HuH-7.5 (cell line): ENCODE measurements around the gene USP14.

ENCODE experiments used
- DNase-seq: peaks from one replicate; pipeline ENCODE4 v3.0.0; 2011; ENCODE audit warnings: low spot score

The USP14 gene

GRCh38 chr18:227902-228301, 69.5 kb downstream of the USP14 start:
- DNase-seq = no peak

DNA sequence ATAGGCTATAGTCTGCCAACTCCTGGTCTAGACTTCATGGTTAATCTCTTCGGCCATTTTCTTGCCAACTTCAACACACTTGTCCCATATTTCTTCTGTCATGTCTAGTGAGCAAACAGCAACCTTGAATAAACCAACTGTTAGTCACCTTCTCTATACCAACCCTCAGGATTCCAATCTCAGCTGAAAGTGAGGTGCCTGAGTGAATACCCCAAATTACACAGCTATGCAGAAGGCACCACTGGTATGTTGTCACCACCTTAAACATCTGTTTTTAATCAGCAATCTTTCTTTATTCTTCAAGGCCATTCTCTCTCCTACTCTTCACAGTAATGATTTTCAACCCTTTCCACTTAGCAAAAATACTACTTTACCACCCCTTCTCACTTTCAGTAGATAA, 70.2 kb downstream of the USP14 start:
- DNase-seq = no peak

DNA sequence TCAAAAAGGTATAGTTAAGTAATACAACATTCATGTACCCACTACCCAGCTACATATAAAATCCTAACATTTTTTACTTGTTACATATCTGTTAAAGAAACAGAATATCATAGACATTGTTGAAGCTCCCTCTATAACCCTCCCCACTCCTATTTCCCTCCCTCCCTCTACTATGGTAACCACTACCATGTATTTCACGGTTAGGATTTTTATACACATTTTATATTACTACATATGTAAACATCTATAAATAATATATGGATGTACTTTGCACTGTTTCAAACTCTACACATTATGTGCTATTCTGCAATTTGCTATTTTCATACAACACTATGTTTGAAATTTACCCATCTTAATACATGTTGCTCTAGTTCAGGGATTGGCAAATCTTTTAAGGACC, 73.2 kb downstream of the USP14 start:
- no peak for DNase-seq

GRCh38 chr18:240175-240574, 81.8 kb downstream of the USP14 start:
- DNase-seq = no peak

DNA sequence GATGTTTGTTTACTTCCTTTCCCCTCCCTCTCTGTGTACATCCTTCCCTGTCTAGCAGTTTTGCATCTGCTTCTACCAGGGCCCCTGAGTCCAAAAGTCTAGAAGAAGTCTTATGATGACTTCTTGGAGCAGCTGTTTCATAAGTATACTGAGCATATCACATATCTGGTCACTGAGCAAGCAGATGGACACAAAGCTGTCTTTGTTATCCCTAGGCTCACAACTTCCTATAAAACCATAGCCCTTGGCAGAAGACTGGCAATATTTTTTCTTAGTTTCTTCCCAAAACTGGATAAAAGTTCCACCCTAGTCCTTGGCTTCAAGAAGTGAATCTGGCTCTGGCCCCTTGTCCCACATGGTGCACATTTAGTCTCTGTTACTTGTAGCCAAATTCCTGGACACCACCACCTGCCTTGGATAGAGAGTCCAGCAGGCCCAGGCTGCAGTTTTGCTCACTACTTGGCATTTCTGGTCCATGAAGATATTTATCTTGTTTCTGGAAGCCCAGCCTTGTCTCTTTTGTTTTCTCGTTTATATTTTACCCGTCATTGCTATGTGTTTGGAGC, 87.0 kb downstream of the USP14 start:
- DNase-seq = no peak

- no peak for DNase-seq
These were observed 89.7 kb downstream of the USP14 start for GRCh38 chr18:248053-248452.

GRCh38 chr18:250685-251084, 92.3 kb downstream of the USP14 start:
- DNase-seq = no peak

DNA sequence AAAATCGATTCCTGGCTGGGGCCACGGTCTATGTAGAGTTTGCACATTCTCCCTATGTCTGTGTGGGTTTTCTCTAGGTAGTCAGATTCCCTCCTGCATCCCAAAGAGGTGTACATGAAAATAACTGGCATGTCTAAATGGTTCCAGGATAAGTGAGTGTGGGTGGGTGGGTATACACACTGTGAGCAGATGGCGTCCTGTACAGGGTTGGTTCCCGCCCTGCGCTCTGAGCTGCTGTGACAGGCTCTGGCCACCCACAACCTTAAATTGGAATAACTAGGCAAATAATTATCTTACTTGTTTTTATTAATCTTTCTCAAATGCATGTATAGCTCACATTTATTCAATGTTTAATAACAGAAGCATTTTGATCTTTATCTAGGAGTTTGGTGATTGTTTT, 93.2 kb downstream of the USP14 start:
- DNase-seq = no peak

DNA sequence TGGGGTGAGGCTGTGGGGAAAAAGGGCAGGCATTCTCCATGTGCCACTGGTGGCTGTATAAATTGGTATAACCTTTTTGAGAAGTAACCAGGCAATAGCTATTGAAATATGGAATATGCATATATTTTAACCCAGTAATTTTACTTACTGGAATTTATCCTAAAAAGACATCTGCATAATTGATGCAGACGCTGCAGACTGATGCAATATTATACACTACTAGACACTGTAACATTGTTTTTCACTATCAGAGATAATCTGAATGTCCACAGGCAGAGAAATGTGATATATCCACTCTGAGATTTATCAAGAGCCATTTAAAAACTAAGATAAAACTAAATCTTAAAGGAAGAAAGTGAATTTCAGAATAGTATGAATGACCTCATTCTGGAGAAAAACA, 94.8 kb downstream of the USP14 start:
- DNase-seq = no peak

DNA sequence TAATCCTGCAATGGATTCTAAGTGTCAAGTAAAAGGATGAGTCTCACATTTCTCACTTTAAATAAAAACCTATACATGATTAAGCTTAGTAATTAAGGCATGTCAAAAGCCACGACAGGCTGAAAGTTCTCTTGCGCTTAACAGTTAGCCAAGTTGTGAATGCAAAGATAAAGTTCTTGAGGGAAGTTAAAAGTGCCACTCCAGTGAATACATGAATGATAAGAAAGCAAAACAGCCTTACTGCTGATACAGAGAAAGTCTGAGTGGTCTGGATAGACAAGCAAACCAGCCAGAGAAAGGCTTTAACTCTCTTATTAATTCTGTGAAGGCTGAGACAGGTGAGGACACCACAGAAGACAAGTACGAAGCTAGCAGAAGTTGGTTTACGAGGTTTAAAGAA, 96.8 kb downstream of the USP14 start:
- no peak for DNase-seq

GRCh38 chr18:260547-260946, 102.2 kb downstream of the USP14 start:
- no peak for DNase-seq

DNA sequence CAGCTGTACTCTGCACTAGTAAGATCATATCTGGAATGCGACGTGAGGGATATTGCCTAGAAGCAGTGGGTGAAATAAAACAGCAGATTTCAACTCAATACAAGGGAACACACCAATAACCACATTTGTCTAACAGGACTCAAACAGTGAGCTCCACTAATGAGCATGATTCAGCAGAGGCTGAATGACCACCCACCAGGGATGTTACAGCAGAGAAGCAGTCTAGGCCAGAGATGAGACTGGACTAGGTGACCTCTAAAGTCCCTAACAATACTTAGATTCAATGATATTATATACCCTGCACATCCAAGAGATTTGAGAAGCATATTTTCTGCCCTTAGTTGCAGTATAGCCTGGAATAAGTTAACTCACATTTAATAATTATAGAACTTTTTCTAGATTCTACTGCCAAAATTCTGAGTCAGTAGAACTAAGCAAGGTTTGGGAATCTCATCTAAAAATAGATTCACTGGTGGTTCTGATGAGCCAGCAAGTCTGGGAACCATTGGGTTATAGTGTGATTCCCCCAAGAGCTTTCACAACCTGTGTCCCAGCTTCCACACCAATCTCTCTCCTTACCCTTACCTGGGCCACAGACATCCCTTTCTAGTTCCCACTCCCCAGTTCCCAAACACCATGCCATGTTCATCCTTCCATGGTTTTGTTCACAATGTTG, 103.2 kb downstream of the USP14 start:
- DNase-seq = no peak
